Measurements from ENCODE around the gene TPCN2. TPM values are rescaled to one million over a fixed set of nuclear protein-coding genes. Genes with fewer than 3 reads are reported as not detected.

TPCN2 gene
- total RNA-seq, 2 donors from 2014 or later: 4.2 to 5.3 TPM

DNA sequence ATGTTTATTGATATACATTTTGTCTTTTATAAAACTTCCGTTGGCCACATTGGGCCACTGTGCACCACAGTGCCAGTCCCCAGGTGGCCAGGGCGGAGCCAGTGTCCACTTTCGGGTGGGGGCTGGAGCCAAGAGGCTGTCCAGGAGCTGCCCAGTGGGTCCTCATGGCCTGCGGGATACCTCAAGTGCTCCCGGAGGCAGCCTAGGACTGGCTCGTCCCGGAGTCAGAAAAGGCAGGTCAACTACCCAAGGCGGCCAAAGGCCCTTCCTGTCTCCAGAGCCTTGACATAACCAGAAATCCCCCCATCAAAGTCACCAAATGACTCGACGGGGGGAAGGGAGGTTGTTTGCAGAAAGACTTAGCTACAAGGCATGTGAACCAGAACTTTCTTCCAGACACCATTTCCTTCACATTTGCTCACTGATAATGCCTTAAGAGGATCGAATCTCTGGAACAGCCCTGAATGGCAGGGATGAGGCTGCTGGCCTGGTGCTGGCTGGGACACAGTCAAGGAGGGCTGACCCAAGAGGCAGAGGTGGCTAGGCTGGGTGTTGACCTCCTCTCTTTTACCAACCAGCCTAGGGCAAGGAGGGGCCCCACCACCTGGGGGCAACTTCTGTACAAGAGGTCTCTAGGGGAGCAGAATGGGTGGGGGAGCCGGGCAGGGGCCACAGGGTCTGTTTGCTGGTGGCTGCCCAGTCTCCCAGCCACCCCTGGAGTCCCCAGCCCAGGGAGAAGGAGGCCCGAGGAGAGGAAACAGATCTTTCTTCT is 44.1 kb upstream of the TPCN2 start:
- Histone ChIP-seq H3K27ac (no peak overlapping the region), H3K36me3 (peaks cover 13% of the 10 kb centered on the region), H3K4me1 (peaks cover 0 to 47% of the 10 kb centered on the region in 2 donors), H3K4me3 (no peak overlapping the region), H3K9me3 (no peaks in the 10 kb centered on the region), H3K27me3 (no peaks in the 10 kb centered on the region)
- no peak for DNase-seq (ENCODE audit: low spot score)
- TF ChIP-seq CTCF (IDR thresholded peaks at IDR 0.05): no peak

GRCh38 chr11:69005183-69005630 is 43.5 kb upstream of the TPCN2 start:
- DNase-seq (ENCODE audit: low spot score): no peak
- TF ChIP-seq CTCF (IDR thresholded peaks at IDR 0.05): no peak
- Histone ChIP-seq H3K27ac (no peak overlapping the region), H3K9me3 (no peaks in the 10 kb centered on the region), H3K36me3 (peaks cover 13% of the 10 kb centered on the region), H3K4me3 (no peak overlapping the region), H3K27me3 (no peaks in the 10 kb centered on the region), H3K4me1 (peaks cover 0 to 50% of the 10 kb centered on the region in 2 donors)

- DNase-seq (ENCODE audit: low spot score): no peak
- no peak for TF ChIP-seq CTCF (IDR thresholded peaks at IDR 0.05)
- H3K27ac ChIP-seq: no peak overlapping the region
- H3K4me1 ChIP-seq: peaks cover 0 to 50% of the 10 kb centered on the region in 2 donors
- no peaks in the 10 kb centered on the region for H3K27me3 ChIP-seq
- peaks cover 13% of the 10 kb centered on the region for H3K36me3 ChIP-seq
- H3K4me3 ChIP-seq: no peak overlapping the region
- H3K9me3 ChIP-seq: no peaks in the 10 kb centered on the region
Observed at GRCh38 chr11:69005631-69006368, 42.9 kb upstream of the TPCN2 start.

GRCh38 chr11:69006816-69007215 is 41.9 kb upstream of the TPCN2 start:
- peaks cover 0 to 50% of the 10 kb centered on the region in 2 donors for H3K4me1 ChIP-seq
- H3K27me3 ChIP-seq: no peaks in the 10 kb centered on the region
- peaks cover 13% of the 10 kb centered on the region for H3K36me3 ChIP-seq
- no peak overlapping the region for H3K4me3 ChIP-seq
- no peaks in the 10 kb centered on the region for H3K9me3 ChIP-seq
- no peak for TF ChIP-seq CTCF (IDR thresholded peaks at IDR 0.05)
- H3K27ac ChIP-seq: no peak overlapping the region
- DNase-seq (ENCODE audit: low spot score): no peak

DNA sequence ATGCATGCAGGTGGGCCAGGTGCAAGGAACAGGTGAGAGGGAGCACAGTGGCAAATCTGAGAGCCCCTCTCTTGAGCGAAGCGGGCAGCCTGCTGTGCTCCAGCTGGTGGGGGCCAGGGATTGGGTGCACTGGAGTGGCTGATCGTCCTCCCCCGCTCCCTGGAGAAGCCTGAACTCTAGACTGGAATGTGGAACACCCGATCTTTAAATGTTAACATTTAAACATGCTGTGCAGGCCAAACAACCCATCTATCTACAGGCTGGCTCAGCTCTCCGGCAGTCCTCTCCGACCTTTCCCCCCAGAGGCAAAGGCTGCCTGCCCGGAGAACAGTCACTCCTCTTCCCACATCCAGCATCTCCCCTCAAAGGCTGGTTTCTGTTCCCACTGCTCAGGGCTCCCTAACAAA is 40.8 kb upstream of the TPCN2 start:
- H3K9me3 ChIP-seq: no peaks in the 10 kb centered on the region
- H3K4me3 ChIP-seq: no peak overlapping the region
- H3K4me1 ChIP-seq: peaks cover 0 to 43% of the 10 kb centered on the region in 2 donors
- peaks cover 0 to under 1% of the 10 kb centered on the region in 2 donors for H3K27me3 ChIP-seq
- no peak for TF ChIP-seq CTCF (IDR thresholded peaks at IDR 0.05)
- DNase-seq (ENCODE audit: low spot score): no peak
- peaks cover 13% of the 10 kb centered on the region for H3K36me3 ChIP-seq
- H3K27ac ChIP-seq: peak overlapping the region; percentile 82 to 90
